Neural crest cell (in vitro differentiated cells): ENCODE measurements around the gene TNIK. TPM values are rescaled to one million over a fixed set of nuclear protein-coding genes. Genes with fewer than 3 reads are reported as not detected.

Source experiments
- DNase-seq: peaks from one replicate; pipeline ENCODE4 v3.0.0; 2021; ENCODE audit warnings: low read depth, mixed read lengths, low spot score
- H3K27ac Mint-ChIP-seq: one replicate; pipeline ENCODE4 v1.8.0; 2021; ENCODE audit warnings: mild to moderate bottlenecking, mixed read lengths; ENCODE audit not compliant: unreplicated experiment
- H3K27me3 Mint-ChIP-seq: 2 replicates; pipeline ENCODE4 v1.8.0; 2021; ENCODE audit warnings: low read depth, mild to moderate bottlenecking, mixed read lengths
- H3K36me3 Mint-ChIP-seq: 2 replicates; pipeline ENCODE4 v1.8.0; 2021; ENCODE audit warnings: low read depth, mild to moderate bottlenecking, mixed read lengths
- H3K4me1 Mint-ChIP-seq: 2 replicates; pipeline ENCODE4 v1.8.0; 2021; ENCODE audit warnings: mixed read lengths
- H3K4me3 Mint-ChIP-seq: one replicate; pipeline ENCODE4 v1.8.0; 2021; ENCODE audit warnings: mild to moderate bottlenecking, mixed read lengths
- H3K9me3 Mint-ChIP-seq: 2 replicates; pipeline ENCODE4 v1.8.0; 2021; ENCODE audit warnings: mixed read lengths
- CTCF ChIP-seq: fragments of 200-600 bp; sonication (generic); conservative IDR thresholded peaks from 2 replicates; pipeline ENCODE4 v1.5.0; 2021; ENCODE audit warnings: antibody characterized with exemption, mild to moderate bottlenecking
- total RNA-seq: library from RNA; stranded (reverse); gene quantifications from 2 replicates; pipeline ENCODE4 v1.2.1, GENCODE V29; 2021

Gene TNIK
- total RNA-seq, 1 donor from 2014 or later, result 32.3 TPM

- no peaks in the 10 kb centered on the region for H3K27me3 Mint-ChIP-seq
- H3K4me3 Mint-ChIP-seq, result no peak overlapping the region
- no peak overlapping the region for H3K27ac Mint-ChIP-seq
- TF ChIP-seq CTCF, result no peak
- no peak for DNase-seq
- H3K9me3 Mint-ChIP-seq, result no peaks in the 10 kb centered on the region
- H3K36me3 Mint-ChIP-seq, result peaks cover 12% of the 10 kb centered on the region
- no peaks in the 10 kb centered on the region for H3K4me1 Mint-ChIP-seq
These were observed 401.2 kb downstream of the TNIK start for GRCh38 chr3:171058873-171059603.

GRCh38 chr3:171058058-171058457, 402.1 kb downstream of the TNIK start:
- Mint-ChIP-seq H3K36me3 (peaks cover 5% of the 10 kb centered on the region), H3K27ac (no peak overlapping the region), H3K9me3 (peaks cover 2% of the 10 kb centered on the region), H3K27me3 (no peaks in the 10 kb centered on the region), H3K4me1 (no peaks in the 10 kb centered on the region), H3K4me3 (no peak overlapping the region)
- no peak for TF ChIP-seq CTCF
- no peak for DNase-seq

- DNase-seq, result no peak
- H3K27me3 Mint-ChIP-seq, result no peaks in the 10 kb centered on the region
- peaks cover 2% of the 10 kb centered on the region for H3K36me3 Mint-ChIP-seq
- no peaks in the 10 kb centered on the region for H3K4me1 Mint-ChIP-seq
- H3K27ac Mint-ChIP-seq, result no peak overlapping the region
- H3K9me3 Mint-ChIP-seq, result peaks cover 2% of the 10 kb centered on the region
- no peak overlapping the region for H3K4me3 Mint-ChIP-seq
- no peak for TF ChIP-seq CTCF
These were observed 403.1 kb downstream of the TNIK start for GRCh38 chr3:171057072-171057471.

- no peaks in the 10 kb centered on the region for H3K4me1 Mint-ChIP-seq
- DNase-seq, result no peak
- no peak overlapping the region for H3K27ac Mint-ChIP-seq
- no peaks in the 10 kb centered on the region for H3K36me3 Mint-ChIP-seq
- no peaks in the 10 kb centered on the region for H3K27me3 Mint-ChIP-seq
- H3K9me3 Mint-ChIP-seq, result peaks cover 5% of the 10 kb centered on the region
- no peak for TF ChIP-seq CTCF
- no peak overlapping the region for H3K4me3 Mint-ChIP-seq
These were observed 403.7 kb downstream of the TNIK start for GRCh38 chr3:171056528-171056927.

- no peak overlapping the region for H3K27ac Mint-ChIP-seq
- no peaks in the 10 kb centered on the region for H3K27me3 Mint-ChIP-seq
- no peak overlapping the region for H3K4me3 Mint-ChIP-seq
- no peak for DNase-seq
- peaks cover 5% of the 10 kb centered on the region for H3K9me3 Mint-ChIP-seq
- H3K4me1 Mint-ChIP-seq, result peaks cover 2% of the 10 kb centered on the region
- TF ChIP-seq CTCF, result no peak
- no peaks in the 10 kb centered on the region for H3K36me3 Mint-ChIP-seq
These were observed 404.6 kb downstream of the TNIK start for GRCh38 chr3:171055336-171056178.
